IMR-90 (cell line): ENCODE measurements around the gene NLGN1. TPM values are rescaled to one million over a fixed set of nuclear protein-coding genes. Genes with fewer than 3 reads are reported as not detected.

Source experiments
- ATAC-seq: fragments of 200-7000 bp; cut with Tn5 transposase; 2 replicates; pipeline ENCODE4 v1.9.1; 2020; ENCODE audit warnings: low read depth, mild to moderate bottlenecking, moderate library complexity
- BruUV-seq: library from RNA; stranded (reverse); fragments of 400-500 nt; replicated peaks from 2 replicates; lab custom pipeline; 2021; lab: Mats Ljungman, UMichigan
- CTCF ChIA-PET: fragments of 300-600 bp; formaldehyde crosslinking; extraction: SDS; loops from one replicate; lab custom pipeline; 2021; ENCODE audit warnings: antibody characterized with exemption; lab: Yijun Ruan, JAX
- POLR2A ChIA-PET: fragments of 300-600 bp; sonication (Branson Sonifier 250); formaldehyde crosslinking; loops from one replicate; lab custom pipeline; 2022; ENCODE audit warnings: antibody characterized with exemption; ENCODE audit not compliant: unreplicated experiment; lab: Charles Lee
- DNase-seq: peaks from one replicate; pipeline ENCODE4 v3.0.0; 2013
- H2AFZ ChIP-seq: replicated peaks from 2 replicates; pipeline ENCODE3; 2013; ENCODE audit warnings: low read length, mild to moderate bottlenecking; ENCODE audit not compliant: poor library complexity
- H2AK5ac ChIP-seq: 2 replicates; pipeline ENCODE4 v1.6.1; 2013; ENCODE audit warnings: low read depth, low read length, inconsistent platforms
- H2AK9ac ChIP-seq: replicated peaks from 2 replicates; pipeline ENCODE3; 2013; ENCODE audit warnings: mild to moderate bottlenecking, low read depth, low read length, moderate library complexity; ENCODE audit not compliant: poor library complexity
- H2BK120ac ChIP-seq: 2 replicates; pipeline ENCODE4 v1.6.1; 2013; ENCODE audit warnings: low read depth, low read length, inconsistent platforms
- H2BK15ac ChIP-seq: 3 replicates; pipeline ENCODE4 v1.6.1; 2013; ENCODE audit warnings: low read depth, low read length, inconsistent platforms
- H2BK20ac ChIP-seq: 2 replicates; pipeline ENCODE4 v1.6.1; 2013; ENCODE audit warnings: low read depth, mild to moderate bottlenecking, inconsistent platforms, low read length, moderate library complexity
- H2BK5ac ChIP-seq: 2 replicates; pipeline ENCODE4 v1.6.1; 2013; ENCODE audit warnings: mild to moderate bottlenecking, low read depth, low read length, inconsistent platforms; ENCODE audit not compliant: poor library complexity, severe bottlenecking
- H3K14ac ChIP-seq: replicated peaks from 2 replicates; pipeline ENCODE4 v1.6.1; 2013; ENCODE audit warnings: low read depth, low read length, inconsistent platforms
- H3K18ac ChIP-seq: 2 replicates; pipeline ENCODE4 v1.6.1; 2013; ENCODE audit warnings: low read depth, low read length, control low read depth
- H3K23ac ChIP-seq: 2 replicates; pipeline ENCODE4 v1.6.1; 2013; ENCODE audit warnings: low read depth, low read length, inconsistent platforms
- H3K27ac ChIP-seq: 2 replicates; pipeline ENCODE4 v1.5.1; 2013; ENCODE audit warnings: mild to moderate bottlenecking, control low read depth, low read length; ENCODE audit not compliant: insufficient read depth
- H3K27me3 ChIP-seq: 2 replicates; pipeline ENCODE4 v1.6.1; 2013; ENCODE audit warnings: low read length; ENCODE audit not compliant: control insufficient read depth, insufficient read depth
- H3K36me3 ChIP-seq: 2 replicates; pipeline ENCODE4 v1.6.1; 2013; ENCODE audit warnings: low read length, mixed read lengths; ENCODE audit not compliant: control insufficient read depth, insufficient read depth
- H3K4ac ChIP-seq: 2 replicates; pipeline ENCODE4 v1.6.1; 2013; ENCODE audit warnings: low read depth, low read length, inconsistent platforms
- H3K4me1 ChIP-seq: 2 replicates; pipeline ENCODE4 v1.6.1; 2013; ENCODE audit warnings: low read length, mixed read lengths; ENCODE audit not compliant: control insufficient read depth, insufficient read depth
- H3K4me2 ChIP-seq: 2 replicates; pipeline ENCODE4 v1.6.1; 2013; ENCODE audit warnings: low read depth, mild to moderate bottlenecking, control low read depth, low read length, moderate library complexity
- H3K4me3 ChIP-seq: 2 replicates; pipeline ENCODE4 v1.5.1; 2013; ENCODE audit warnings: low read depth, mild to moderate bottlenecking, control low read depth, low read length, moderate library complexity; ENCODE audit not compliant: insufficient read depth
- H3K56ac ChIP-seq: 2 replicates; pipeline ENCODE4 v1.6.1; 2013; ENCODE audit warnings: low read length, inconsistent platforms; ENCODE audit not compliant: insufficient read depth; ENCODE audit errors: extremely low read depth
- H3K79me1 ChIP-seq, 2 experiments: 2 replicates each; pipeline ENCODE4 v1.6.1; 2013; ENCODE audit warnings: low read length in 2 of 2, inconsistent platforms in 1 of 2, low read depth in 1 of 2
- H3K9ac ChIP-seq: 2 replicates; pipeline ENCODE4 v1.6.1; 2013; ENCODE audit warnings: low read depth, low read length, control low read depth
- H3K9me1 ChIP-seq: 2 replicates; pipeline ENCODE4 v1.6.1; 2013; ENCODE audit warnings: low read length, inconsistent platforms; ENCODE audit not compliant: insufficient read depth
- H3K9me3 ChIP-seq: 2 replicates; pipeline ENCODE4 v1.6.1; 2013; ENCODE audit warnings: low read length; ENCODE audit not compliant: control insufficient read depth, insufficient read depth
- H4K20me1 ChIP-seq: 2 replicates; pipeline ENCODE4 v1.6.1; 2013; ENCODE audit warnings: low read length, inconsistent platforms; ENCODE audit not compliant: insufficient read depth
- H4K5ac ChIP-seq: 2 replicates; pipeline ENCODE4 v1.6.1; 2013; ENCODE audit warnings: mild to moderate bottlenecking, low read depth, low read length, control low read depth
- H4K8ac ChIP-seq, 2 experiments: 2 replicates each; pipeline ENCODE4 v1.6.1; 2013; ENCODE audit warnings: low read depth in 2 of 2, low read length in 2 of 2, control low read depth in 1 of 2, inconsistent platforms in 1 of 2
- H4K91ac ChIP-seq: 2 replicates; pipeline ENCODE4 v1.6.1; 2013; ENCODE audit warnings: low read depth, low read length, inconsistent platforms; ENCODE audit not compliant: insufficient read depth
- CEBPB ChIP-seq: IDR thresholded peaks from 2 replicates; pipeline ENCODE4 v1.6.1; 2012; ENCODE audit warnings: low read depth, low read length, improper control_type of control experiment
- MXI1 ChIP-seq: IDR thresholded peaks from 2 replicates; pipeline ENCODE4 v1.6.1; 2012; ENCODE audit warnings: low read depth, mild to moderate bottlenecking, low read length, moderate library complexity, borderline replicate concordance
- NFE2L2 ChIP-seq: fragments of 150-350 bp; IDR thresholded peaks from 2 replicates; pipeline ENCODE4 v1.6.1; 2016; ENCODE audit warnings: low read depth, mild to moderate bottlenecking, low read length
- RFX5 ChIP-seq: IDR thresholded peaks from 2 replicates; pipeline ENCODE4 v1.8.0; 2012; ENCODE audit warnings: low read depth, mild to moderate bottlenecking, low read length, moderate library complexity
- WGBS, 2 experiments: methylation state at CpG; one replicate each; pipeline versions ENCODE4 v1.1.5 to v1.1.7; 2013; ENCODE audit warnings: missing lambda C conversion rate in 2 of 2; ENCODE audit not compliant: insufficient read length in 1 of 2; ENCODE audit errors: extremely low coverage in 2 of 2; 5-methylcytosine and 5-hydroxymethylcytosine counted together
- dilution Hi-C: fragments of 300-500 bp; cut with HindIII; formaldehyde crosslinking; loops from one replicate; pipeline ENCODE4 v1.14.3; 2018; ENCODE audit warnings: low sequenced_read_pairs; ENCODE audit not compliant: unreplicated experiment
- in situ Hi-C: fragments of 300-500 bp; cut with MboI; formaldehyde crosslinking; loops from 3 replicates; pipeline ENCODE4 v1.14.3; 2019; ENCODE audit warnings: low sequenced_read_pairs, inconsistent platforms, mixed read lengths
- intact Hi-C: fragments of 100-400 bp; cut with micrococcal nuclease; formaldehyde crosslinking; loops from 2 replicates; pipeline ENCODE4 v1.10.0; 2022
- polyA plus RNA-seq, 3 experiments: library from polyadenylated mRNA; depleted of rRNA; stranded (reverse); fragments of >200 nt; gene quantifications; 2 replicates each; pipeline ENCODE4 v1.2.3, GENCODE V29; 2012; ENCODE audit warnings: low replicate concordance in 1 of 3
- total RNA-seq: library from RNA; depleted of rRNA; stranded (reverse); fragments of >200 nt; gene quantifications from 2 replicates; pipeline ENCODE4 v1.2.3, GENCODE V29; 2012

The NLGN1 gene
- total and polyA plus RNA-seq, 2 of the 4 experiments (the other 2 are of a cell fraction), result 1.8 to 12.5 TPM

DNA sequence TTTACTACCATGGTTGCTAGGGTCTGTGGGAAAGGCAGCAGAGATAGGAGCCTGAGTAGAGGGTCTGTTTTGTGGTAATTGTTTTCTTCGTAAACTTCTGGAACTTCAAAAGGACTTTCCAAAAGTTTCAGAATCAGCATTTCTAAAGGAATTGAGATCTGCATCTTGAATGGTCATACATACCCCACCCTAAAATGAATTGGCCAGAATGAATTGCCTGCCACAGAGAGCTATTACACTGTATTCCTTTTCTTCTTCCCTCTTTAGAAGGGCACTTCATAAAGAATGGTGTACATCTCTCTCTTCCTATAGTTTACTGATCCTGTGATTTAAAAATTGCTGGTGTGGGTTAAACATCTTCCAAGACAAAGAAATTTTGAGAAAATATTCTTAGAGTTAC, 525.7 kb downstream of the NLGN1 start:
- H4K91ac ChIP-seq, result no peak overlapping the region
- H3K14ac ChIP-seq, result no peak overlapping the region
- intact Hi-C loops (no loop called here), in situ Hi-C loops (no loop called here), dilution Hi-C loops (no loop called here)
- H3K36me3 ChIP-seq, result no peaks in the 10 kb centered on the region
- H3K9ac ChIP-seq, result no peak overlapping the region
- POLR2A ChIA-PET, result no interaction called here
- no peak overlapping the region for H3K4me2 ChIP-seq
- no TSS peak for BruUV-seq
- WGBS, 2 experiments, result no CpG with 5 or more reads among the region's 1 CpG
- TF ChIP-seq CEBPB (no peak), RFX5 (no peak), NFE2L2 (no peak), MXI1 (no peak)
- H2AK9ac ChIP-seq, result no peak overlapping the region
- no peak overlapping the region for H2BK120ac ChIP-seq
- no peak for ATAC-seq
- no peak overlapping the region for H4K8ac ChIP-seq
- no peak overlapping the region for H3K4me3 ChIP-seq
- CTCF ChIA-PET, result no interaction called here
- H2BK5ac ChIP-seq, result no peak overlapping the region
- H4K5ac ChIP-seq, result no peak overlapping the region
- H3K9me3 ChIP-seq, result no peaks in the 10 kb centered on the region
- no peaks in the 10 kb centered on the region for H4K20me1 ChIP-seq
- H3K79me1 ChIP-seq, result no peaks in the 10 kb centered on the region
- H3K27me3 ChIP-seq, result no peaks in the 10 kb centered on the region
- no peak overlapping the region for H3K56ac ChIP-seq
- H2AK5ac ChIP-seq, result no peak overlapping the region
- H3K27ac ChIP-seq, result no peak overlapping the region
- no peak overlapping the region for H3K18ac ChIP-seq
- H2BK15ac ChIP-seq, result no peak overlapping the region
- H3K4ac ChIP-seq, result no peak overlapping the region
- no peaks in the 10 kb centered on the region for H3K9me1 ChIP-seq
- H3K23ac ChIP-seq, result no peak overlapping the region
- no peak overlapping the region for H2AFZ ChIP-seq
- H3K4me1 ChIP-seq, result no peaks in the 10 kb centered on the region
- no peak for DNase-seq
- no peak overlapping the region for H2BK20ac ChIP-seq
